B cell (primary cell): Measurements from ENCODE around the gene SPEN.

Source experiments
- CTCF ChIP-seq: fragments of 200-600 bp; IDR thresholded peaks from one replicate; pipeline ENCODE4 v1.8.0; 2022; ENCODE audit warnings: antibody characterized with exemption, mild to moderate bottlenecking
- EZH2 ChIP-seq: IDR thresholded peaks from 2 replicates; pipeline ENCODE4 v1.6.1; 2012; ENCODE audit warnings: borderline replicate concordance, low read depth, mild to moderate bottlenecking, moderate library complexity, low read length; ENCODE audit not compliant: insufficient read depth, poor library complexity, severe bottlenecking

GRCh38 chr1:15866721-15867201 is 19.3 kb downstream of the SPEN start:
- TF ChIP-seq CTCF (no peak), EZH2 (no peak)
